HCEC 1CT (cell line): ENCODE measurements around the gene BAX.

Experiments
- DNase-seq: peaks from one replicate; pipeline ENCODE4 v3.0.0-alpha.2; 2017

The BAX gene

DNA sequence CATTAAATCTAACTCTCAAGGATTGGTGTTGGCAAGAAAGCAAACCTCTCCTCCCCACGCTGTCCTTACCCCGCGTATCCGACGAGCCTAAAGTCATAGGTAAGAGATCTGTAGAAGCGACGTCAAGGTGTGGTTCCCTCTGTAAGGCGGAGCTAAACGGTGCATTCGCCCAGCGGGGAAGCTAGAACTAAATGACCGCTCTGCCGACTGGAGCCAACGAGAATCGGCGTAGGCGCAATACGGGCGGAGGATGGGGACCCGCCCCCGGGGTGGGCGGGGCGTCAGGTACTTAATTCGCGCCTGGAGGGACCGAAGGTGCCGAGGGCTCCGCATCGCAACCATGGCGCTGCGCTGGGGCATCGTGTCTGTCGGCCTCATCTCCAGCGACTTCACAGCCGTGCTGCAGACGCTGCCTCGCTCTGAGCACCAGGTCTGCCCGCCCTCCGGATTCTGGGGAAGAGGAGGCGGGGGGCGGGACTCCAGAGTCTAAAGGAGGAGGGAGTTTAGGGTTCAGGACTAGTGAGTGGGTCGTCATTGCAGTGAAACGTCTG, 21.2 kb upstream of the BAX start, which contains the start of gene DHDH:
DHDH (plus strand) TSS at position 318 of the 551 bp plus-strand sequence; CDS start at position 341, 23 bp downstream.
- peak; percentile 23 for DNase-seq

DNA sequence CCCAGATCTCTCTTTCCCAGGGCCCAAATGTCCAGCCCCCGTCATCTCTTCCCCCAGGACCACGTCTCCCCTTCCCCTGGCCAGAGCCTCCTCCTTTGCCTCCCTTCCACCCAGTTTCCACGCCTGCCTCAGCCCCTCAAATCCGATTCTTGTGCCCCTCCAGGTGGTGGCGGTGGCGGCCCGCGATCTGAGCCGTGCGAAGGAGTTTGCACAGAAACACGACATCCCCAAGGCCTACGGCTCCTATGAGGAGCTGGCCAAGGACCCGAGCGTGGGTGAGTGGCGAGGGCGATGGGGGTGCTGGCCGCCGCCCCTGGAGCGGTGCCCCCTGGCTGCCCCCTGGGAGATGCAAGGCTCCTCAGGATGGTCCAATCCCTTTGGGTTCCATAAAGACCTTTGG, 19.8 kb upstream of the BAX start:
- no peak for DNase-seq

DNA sequence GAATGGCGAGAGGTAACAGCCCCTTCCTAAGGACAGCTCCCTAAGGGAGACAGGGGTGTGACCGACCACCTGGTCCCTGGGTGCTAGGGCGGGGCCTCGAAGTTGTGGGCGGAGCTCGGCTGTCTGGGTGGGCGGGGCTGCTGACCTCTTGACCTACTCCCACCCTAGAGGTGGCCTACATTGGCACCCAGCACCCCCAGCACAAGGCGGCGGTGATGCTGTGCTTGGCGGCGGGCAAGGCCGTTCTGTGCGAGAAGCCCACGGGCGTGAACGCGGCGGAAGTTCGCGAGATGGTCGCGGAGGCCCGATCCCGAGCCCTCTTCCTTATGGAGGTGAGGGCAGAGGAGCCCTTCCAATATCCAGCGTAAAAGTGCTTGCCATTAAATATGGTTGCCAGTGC, 18.8 kb upstream of the BAX start:
- DNase-seq = no peak

DNA sequence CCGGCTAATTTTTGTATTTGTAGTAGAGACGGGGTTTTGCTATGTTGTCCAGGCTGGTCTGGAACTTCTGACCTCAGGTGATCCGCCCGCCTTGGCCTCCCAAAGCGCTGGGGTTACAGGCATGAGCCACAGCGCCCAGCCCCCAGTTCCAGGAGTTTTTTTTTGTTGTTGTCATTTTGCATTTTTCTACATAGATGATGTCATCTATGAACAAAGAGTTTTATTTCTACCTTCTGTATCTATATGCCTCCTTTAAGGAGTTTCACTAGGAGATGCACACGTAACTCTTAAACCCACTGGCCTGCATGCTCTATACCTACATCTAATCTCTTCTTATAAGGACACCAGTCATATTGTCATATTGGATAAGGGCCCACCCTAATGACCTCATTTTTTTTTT, 16.4 kb upstream of the BAX start:
- no peak for DNase-seq

DNA sequence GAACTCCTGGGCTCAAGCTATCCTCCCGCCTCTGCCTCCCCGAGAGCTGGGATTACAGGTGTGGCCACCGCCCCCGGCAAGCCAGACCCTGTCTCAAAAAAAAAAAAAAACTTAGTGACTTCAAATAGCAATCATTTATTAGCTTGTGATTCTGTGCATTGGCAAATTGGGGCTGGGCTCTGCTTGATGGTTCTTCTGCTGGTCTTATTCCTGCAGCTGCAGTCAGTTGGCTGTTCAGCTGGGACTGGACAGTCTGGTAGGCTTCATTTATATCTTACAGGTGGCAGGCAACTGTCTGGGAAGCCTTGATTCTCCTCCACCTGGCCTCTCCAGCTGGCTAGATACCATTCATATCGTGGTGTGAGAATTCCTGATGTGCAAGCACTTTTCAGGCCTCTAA, 13.8 kb upstream of the BAX start:
- no peak for DNase-seq

DNA sequence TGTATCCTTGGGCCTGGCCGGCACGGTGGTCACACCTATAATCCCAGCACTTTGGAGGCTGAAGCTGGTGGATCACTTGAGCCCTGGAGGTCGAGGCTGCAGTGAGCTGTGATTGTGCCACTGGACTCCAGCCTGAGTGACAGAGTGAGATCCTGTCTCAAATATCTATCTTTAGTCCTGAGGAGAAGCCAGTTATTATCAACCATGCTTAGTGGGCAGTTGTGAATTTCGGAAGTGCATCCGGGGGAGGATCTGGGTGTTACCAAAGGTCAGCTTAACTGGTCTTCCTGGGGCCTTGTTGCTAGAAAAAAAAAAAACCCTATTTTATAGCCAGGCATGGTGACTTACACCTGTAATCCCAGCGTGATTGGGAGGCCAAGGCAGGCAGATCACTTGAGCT, 11.6 kb upstream of the BAX start:
- no peak for DNase-seq

DNA sequence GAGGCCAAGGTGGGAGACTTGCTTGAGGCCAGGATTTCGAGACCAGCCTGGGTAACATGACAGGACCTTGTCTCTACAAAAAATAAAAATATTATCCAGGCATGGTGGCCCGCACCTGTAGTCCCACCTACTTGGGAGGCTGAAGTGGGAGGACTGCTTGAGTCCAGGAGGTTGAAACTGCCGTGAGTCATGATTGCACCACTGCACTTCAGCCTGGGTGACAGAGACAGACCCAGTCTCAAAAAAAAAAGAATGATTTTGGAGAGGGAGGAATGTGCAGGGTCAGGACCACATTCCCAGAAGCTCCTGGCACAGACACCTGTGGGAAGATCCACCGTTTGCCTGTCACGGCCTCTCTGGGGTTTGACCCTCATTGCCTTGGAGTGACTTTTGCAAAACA, 9.3 kb upstream of the BAX start:
- DNase-seq = no peak

DNA sequence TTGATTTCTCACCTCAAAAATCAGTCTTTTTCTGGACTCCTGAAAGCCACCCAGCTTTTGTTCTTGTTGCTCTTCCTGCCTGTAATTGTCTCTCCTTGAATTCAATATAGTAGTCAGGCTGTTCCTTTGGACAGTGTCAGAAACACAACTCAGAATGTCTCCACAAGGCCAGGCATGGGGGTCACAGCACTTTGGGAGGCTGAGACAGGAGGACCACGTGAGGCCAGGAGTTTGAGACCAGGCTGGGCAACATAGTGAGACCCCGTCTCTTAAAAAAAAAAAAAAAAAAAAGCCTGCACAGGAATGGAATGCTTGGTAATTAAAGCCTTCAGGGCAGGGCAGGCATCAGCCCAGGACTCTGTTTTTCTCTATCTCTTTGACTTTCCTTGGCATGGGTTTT, 8.9 kb upstream of the BAX start:
- DNase-seq = no peak

DNA sequence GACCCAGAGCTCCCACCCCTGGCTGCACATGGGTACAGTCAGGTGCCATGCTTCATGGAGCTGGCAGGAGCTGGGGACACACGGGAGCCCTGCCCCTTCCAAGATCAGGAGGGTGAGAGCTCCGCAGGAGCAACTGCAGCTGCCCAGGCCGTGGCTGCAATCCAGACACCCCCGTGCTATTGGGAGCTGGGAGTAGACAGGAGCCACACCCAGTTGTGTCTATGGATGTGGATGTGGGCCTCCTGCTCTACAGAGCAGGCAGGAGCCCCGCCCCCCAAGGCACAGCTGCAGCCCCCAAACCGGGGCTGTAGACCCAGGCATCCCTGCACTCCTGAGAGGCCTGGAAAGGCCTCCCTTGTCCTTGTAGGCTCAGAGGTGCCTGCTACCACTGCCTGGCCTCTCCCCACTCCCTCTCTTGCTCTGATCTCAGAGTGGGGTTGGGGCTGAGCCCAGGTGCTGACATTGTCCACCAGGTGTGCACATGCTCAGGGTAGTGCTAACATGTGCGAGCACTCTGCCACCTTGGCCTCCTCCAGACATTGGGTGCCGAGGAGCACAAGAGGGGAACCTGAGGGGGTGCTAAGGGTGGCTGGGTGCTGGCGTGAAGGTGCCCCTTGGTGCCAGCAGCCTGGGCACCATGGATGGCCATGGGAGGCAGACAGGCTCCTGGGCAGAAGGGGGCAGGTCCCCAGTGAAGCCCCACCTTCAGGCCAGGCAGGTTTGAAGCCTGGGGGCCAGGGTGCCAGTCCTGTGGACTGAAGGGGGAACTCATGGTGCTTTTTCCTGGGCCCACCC, 8.0 kb upstream of the BAX start:
- DNase-seq = no peak

DNA sequence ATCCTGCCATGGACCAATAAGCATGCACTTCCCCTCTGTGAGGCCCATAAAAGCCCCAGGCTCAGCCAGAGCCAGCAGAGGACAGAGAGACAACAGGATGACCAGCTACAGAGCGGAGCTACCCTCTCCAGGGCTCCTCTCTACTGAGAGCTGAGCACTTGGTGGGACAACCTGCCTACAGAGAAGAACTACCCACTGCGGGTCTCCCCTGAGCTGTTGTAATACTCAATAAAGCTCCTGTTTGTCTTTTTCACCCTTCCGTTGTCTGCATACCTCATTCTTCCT, 7.5 kb upstream of the BAX start:
- DNase-seq = no peak

DNA sequence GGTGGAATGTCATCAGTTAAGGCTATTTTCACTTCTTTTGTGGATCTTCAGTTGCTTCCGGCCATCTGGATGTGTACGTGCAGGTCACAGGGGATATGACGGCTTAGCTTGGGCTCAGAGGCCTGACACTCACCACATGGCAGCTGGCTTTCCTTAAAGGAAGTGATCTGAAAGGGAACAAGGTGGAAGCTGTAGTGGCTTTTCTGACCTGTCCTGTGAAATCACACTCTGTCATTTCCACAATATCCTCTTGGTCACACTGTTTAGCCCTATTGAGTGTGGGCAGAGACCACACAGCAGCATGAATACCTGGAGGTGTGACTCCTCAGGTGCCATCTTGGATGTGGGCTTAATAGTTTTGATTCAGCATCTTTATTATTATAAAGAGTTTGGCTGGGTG, 4.5 kb upstream of the BAX start:
- no peak for DNase-seq

DNA sequence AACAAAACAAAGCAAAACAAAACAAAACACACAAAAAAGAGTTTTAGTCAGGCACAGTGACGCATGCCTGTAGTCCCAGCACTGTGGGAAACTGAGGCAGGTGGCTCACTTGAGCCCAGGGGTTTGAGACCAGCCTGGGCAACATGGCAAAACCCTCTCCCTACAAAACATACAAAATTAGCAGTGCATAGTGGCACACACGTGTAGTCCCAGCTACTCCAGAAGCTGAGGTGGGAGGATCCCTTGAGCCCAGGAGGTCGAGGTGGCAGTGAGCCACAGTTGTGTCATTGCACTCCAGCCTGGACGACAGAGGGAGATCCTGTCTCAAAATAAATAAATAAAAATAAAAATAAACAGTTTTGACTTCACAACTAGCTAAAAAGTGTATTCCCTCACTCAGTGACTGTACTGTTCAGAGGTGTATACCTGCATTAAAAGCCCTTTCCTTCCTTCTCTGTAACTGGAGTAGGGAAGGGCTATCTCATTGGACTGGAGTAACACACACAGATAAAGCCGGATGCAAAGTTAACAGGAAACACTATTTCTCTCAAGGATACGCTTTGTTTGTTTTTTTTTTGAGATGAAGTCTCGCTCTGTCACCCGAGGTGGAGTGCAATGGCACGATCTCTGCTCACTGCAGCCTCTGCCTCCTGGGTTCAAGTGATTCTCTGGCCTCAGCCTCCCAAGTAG, 3.7 kb upstream of the BAX start:
- no peak for DNase-seq

DNA sequence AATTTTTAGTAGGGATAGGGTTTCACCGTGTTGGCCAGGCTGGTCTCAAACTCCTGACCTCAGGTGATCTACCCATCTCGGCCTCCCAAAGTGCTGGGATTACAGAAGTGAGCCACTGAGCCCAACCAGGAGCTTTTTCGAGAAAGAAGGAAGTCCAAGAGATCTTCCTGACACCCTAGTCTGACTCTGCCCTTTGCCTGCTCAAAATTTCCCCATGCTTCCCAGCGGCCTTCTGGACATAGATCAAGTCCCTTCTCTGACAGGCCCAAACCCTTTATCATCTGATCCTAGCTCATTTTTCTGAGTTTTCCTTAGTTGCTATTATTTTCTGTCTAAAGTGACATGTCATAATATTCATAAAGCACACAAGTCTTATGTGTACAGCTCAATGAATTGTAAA, 1.5 kb upstream of the BAX start:
- no peak for DNase-seq

DNA sequence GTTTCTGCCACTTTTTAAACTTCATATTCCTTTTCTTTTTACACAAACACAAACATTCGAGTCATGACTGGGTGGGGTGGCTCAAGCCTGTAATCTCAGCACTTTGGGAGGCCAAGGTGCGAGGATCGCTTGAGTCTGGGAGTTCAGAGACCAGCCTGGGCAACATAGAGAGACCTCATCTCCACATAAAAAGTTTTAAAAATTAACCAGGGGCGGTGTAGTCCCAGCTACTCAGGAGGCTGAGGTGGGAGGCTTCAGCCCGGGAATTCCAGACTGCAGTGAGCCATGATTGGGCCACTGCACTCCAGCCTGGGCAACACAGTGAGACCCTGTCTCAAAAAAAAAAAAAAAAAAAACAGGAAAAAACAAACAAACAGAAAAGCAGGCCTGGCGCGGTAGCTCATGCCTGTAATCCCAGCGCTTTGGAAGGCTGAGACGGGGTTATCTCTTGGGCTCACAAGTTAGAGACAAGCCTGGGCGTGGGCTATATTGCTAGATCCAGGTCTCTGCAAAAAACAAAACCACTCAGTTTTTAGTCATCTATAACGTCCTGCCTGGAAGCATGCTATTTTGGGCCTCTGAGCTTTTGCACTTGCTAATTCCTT, 583 bp upstream of the BAX start:
- no peak for DNase-seq

DNA sequence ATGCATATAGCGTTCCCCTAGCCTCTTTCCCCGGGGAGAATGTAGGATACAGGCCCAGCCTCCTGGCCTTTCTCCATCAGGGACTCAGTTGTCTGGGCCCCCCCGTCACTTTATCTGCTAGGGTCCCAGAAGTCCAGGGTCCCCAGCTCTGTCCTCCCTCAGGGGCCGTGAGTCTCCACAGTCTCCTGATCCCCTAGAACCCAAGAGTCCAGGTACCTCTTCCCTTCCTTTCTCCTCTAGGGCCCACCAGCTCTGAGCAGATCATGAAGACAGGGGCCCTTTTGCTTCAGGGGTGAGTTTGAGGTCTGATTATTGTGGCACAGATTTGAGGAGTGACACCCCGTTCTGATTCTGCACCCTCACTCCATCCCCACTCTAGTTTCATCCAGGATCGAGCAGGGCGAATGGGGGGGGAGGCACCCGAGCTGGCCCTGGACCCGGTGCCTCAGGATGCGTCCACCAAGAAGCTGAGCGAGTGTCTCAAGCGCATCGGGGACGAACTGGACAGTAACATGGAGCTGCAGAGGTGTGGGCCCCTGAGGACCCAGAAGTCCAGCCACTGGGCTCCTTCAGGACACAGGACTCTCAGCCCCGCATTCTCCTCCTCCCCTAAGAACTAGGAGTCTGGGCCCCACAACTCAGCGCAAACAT, 758 bp downstream of the BAX start:
- DNase-seq = no peak

DNA sequence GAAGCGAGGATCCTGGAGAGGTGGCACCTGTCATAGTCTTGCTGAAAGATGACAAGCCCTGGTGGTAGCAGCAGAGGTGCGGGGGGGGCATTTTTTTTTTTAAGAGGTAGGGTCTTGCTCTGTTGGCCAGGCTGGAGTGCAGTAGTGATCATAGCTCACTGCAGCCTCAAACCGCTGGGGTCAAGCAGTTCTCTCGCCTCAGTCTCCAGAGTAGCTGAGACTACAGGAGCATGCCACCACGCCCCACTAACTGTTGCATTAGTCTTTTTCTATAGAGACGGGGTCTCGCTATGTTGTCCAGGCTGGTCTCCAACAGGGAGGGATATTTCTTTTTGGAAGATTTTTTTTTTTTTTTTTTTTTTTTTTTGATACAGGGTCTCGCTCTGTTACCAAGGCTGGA, 3.3 kb downstream of the BAX start:
- no peak for DNase-seq

DNA sequence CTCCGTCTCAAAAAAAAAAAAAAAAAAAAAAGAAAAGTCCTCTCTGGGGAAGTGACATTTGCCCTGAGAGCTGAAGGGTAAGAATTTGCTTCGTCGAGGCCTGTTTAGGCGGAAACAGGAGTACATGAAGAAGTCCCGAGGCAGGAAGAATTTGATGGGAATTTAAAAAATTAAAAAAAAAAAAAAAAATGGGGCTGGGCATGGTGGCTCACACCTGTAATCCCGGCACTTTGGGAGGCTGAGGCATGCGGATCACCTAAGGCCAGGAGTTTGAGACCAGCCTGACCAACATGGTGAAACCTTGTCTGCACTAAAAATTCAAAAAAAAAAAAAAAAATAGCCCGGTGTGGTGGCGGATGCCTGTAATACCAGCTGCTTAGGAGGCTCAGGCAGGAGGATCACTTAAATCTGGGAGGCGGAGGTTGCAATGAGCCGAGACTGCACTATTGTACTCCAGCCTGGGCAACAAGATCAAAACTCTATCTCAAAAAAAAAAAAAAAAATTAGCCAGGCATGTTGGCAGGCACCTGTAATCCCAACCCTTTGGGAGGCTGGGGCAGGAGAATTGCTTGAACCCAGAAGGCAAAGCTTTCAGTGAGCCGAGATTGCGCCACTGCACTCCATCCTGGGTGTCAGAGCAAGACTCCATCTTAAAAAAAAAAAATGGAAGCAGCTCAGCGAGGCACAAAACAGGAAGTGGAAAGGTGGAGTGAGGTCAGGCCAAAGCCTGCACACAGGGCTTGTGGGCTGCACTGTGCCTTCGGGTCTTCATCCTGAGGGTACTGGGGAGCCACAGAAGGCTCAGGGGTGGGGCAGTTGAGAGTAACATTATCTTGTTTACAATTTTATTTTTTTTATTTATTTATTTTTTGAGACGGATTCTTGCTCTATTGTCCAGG, 4.9 kb downstream of the BAX start:
- no peak for DNase-seq

DNA sequence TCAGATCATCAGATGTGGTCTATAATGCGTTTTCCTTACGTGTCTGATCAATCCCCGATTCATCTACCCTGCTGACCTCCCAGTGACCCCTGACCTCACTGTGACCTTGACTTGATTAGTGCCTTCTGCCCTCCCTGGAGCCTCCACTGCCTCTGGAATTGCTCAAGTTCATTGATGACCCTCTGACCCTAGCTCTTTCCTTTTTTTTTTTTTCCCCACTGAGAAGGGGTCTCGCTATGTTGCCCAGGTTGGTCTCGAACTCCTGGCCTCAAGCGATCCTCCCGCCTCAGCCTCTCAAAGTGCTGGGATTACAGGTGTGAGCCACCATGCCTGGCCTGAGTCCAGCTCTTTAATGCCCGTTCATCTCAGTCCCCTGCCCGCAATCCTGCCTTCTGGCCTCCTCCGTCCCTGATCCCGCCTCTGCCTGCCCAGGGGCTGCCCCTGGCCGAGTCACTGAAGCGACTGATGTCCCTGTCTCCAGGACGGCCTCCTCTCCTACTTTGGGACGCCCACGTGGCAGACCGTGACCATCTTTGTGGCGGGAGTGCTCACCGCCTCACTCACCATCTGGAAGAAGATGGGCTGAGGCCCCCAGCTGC, 6.5 kb downstream of the BAX start:
- DNase-seq = no peak

DNA sequence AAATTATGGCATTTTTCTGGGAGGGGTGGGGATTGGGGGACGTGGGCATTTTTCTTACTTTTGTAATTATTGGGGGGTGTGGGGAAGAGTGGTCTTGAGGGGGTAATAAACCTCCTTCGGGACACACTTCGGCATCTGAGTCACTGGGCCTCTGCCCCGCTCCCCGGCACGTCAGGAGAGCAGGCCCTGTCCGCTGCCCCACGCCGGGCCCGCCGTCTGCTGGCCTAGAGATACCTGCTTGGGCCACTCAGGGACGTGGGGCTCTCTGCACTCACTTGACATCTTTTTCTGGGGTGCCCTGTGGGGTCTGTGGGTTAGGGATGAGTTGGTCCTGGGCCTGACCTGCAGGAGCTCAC, 7.0 kb downstream of the BAX start:
- no peak for DNase-seq

DNA sequence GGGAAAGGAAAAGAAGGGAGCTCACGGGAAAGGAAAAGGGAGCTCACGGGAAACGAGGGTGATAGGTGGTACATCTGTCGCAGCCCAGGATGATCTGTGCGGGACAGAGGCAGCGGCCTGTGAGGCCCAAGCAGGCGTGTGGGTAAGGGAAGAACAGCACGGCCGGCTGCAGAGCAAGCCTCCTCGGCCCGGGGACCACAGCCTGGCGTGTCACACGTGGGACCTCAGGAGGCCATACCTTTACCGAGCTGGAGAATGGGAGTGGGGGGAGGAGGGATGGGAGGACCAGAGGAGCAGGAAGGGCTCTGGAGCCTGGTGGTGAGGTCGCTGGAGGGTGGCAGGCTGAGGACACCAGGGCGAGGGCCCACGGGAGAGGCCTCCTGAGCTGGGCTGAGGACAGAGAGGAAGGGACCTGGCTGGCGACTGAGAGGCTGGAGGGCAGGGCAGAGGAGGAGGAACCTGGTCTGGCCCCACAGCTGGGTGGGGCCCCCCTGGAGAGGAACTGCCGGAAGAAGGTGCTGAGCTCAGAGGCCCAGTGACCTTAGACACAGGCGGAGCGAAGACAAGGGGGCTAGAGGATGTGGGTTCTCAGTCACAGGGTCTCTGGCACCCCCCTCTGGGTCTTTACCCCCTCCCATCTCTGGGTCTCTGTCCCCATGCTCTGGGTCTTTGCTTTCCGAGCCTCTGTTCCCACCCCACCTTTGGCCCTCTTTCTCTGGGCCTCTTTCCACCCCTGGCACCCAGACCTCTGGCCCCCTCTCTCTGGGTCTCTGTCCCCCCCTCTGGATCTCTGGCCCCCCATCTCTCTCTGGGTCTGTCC, 7.6 kb downstream of the BAX start:
- peak; percentile 17 for DNase-seq

DNA sequence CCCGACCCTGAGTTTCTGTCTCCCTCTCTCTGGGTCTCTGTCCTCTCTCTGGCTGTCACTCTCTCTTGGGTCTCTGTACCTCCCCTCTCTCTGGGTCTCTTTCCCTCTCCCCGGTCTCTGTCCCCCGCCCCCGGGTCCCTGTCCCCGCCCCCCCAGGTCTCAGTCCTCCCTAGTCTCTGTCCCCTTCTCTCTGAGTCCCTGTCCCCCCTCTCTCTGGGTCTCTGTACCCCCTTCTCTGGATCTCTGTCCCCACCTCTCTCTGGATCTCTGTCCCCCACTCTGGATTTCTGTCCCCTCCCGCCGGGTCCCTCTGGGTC, 8.1 kb downstream of the BAX start:
- no peak for DNase-seq
